SKM-1 treated with dmso at 0.1 percent for 144 hours (cell line): ENCODE measurements around the gene GNA14.
"Not testable (repeated sequence)": the region's sequence is repeated elsewhere in the genome, so short reads cannot be mapped to it uniquely, and the experiment has no call there.

Experiments used
- DNase-seq: peaks from one replicate; lab custom pipeline; 2025; ENCODE audit not compliant: unreplicated experiment; lab: John Stamatoyannopoulos, UW

The GNA14 gene

GRCh38 chr9:77497322-77498198 is 150.6 kb downstream of the GNA14 start:
- no peak for DNase-seq

GRCh38 chr9:77495834-77496671 is 152.1 kb downstream of the GNA14 start:
- DNase-seq: no peak

DNA sequence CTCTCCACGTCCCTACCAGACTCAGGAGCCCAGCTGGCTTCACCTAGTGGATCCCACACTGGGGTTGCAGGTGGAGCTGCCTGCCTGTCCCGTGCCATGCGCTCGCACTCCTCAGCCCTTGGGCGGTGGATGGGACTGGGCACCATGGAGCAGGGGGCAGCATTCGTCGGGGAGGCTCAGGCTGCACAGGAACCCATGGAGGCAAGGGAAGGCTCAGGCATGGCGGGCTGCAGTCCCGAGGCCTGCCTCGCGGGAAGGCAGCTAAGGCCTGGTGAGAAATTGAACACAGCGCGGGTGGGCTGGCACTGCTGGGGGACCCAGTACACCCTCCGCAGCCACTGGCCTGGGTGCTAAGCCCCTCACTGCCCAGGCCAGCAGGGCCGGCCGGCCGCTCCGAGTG is 157.8 kb downstream of the GNA14 start:
- DNase-seq: not testable (repeated sequence)

GRCh38 chr9:77489405-77490163 is 158.5 kb downstream of the GNA14 start:
- not testable (repeated sequence) for DNase-seq

- peak; percentile 0 for DNase-seq
Measured at GRCh38 chr9:77488439-77489126, 159.5 kb downstream of the GNA14 start.

DNA sequence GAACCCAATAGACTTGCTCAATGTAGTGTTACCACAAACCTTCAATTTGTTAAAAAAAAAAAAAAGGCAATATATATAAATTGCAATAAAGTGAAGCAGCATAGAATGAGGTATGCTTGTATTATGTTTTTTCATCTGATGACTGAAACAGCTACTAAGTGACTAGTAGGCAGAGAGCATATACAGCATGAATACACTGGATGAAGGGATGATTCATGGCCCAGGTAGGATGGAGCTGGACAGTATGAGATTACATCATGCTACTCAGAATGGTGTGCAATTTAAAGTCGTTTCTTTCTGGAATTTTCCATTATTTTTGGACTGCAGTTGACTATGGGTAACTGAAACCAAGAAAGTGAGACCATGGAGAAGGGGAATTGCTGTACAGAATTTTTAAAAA is 161.2 kb downstream of the GNA14 start:
- no peak for DNase-seq

DNA sequence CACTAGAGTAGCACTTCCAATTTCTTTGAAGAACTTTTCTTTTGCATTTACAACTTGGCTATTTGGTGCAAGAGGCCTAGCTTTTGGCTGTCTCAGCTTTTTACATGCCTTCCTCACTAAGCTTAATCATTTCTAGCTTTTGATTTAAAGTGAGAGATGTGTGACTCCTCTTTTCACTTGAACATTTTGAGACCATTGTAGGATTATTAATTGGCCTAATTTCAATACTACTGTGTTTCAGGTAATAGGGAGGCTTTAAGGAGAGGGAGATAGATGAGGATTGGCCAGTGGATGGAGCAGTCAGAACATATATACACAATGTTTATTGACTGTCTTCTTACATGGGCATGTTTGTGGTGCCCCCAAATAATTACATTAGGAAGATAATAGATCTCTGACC is 161.7 kb downstream of the GNA14 start:
- DNase-seq: no peak

GRCh38 chr9:77475641-77476473 is 172.3 kb downstream of the GNA14 start:
- DNase-seq: no peak

GRCh38 chr9:77474936-77475335 is 173.2 kb downstream of the GNA14 start:
- no peak for DNase-seq

- DNase-seq: no peak
Measured at GRCh38 chr9:77472646-77473045, 175.5 kb downstream of the GNA14 start.

GRCh38 chr9:77471572-77471971 is 176.6 kb downstream of the GNA14 start:
- DNase-seq: no peak

GRCh38 chr9:77469515-77470231 is 178.4 kb downstream of the GNA14 start:
- DNase-seq: no peak

- DNase-seq: no peak
Measured at GRCh38 chr9:77464661-77465060, 183.5 kb downstream of the GNA14 start.

DNA sequence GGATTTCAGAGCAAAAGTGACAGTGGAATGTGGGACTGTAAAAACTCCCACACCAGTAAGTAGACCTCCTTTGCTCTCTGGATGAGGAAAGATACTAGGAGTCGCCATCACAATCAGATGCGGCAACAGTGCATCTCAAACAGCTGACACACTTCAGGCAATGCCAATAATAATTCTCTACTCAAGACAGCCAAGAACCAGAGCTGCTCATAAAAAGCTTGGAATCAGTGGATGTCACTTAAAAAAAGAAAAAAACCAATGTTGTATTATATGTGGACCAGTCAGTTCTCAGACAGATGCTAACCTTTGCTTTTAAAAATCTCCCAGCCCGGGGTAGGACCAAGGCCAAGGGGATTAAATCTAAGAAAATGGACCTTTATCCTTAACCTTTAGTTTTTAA is 185.0 kb downstream of the GNA14 start:
- no peak for DNase-seq

- no peak for DNase-seq
Measured at GRCh38 chr9:77462066-77462465, 186.1 kb downstream of the GNA14 start.

DNA sequence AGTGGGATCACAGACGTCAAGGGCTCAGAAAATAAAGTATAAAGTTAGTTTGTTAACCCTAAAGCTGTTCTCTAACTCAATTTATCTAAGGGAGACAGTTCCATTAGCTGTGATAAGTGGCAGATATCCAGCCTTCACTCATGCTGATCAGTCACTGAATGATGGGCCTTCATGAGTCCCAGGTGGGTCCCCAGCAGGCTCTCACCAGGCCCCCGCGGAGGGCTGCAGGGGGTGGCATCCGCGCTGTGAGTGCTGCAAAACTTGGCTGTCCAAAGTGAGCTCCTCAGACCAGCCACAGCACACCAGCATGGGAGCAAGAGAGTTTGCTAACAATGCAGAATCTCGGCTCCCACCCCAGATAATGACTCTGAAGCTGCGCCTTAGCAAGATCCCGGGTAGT is 187.2 kb downstream of the GNA14 start:
- no peak for DNase-seq

GRCh38 chr9:77457916-77458592 is 190.1 kb downstream of the GNA14 start:
- peak; percentile 22 for DNase-seq

- peak; percentile 46 for DNase-seq
Measured at GRCh38 chr9:77456829-77457437, 191.2 kb downstream of the GNA14 start.
